ENCODE results near the gene SRP54. TPM values are rescaled to one million over a fixed set of nuclear protein-coding genes. Genes with fewer than 3 reads are reported as not detected.

Gene SRP54
- total RNA-seq (10 to 100 TPM; 67.9 to 73.1 TPM), polyA plus RNA-seq (ENCODE audit: insufficient read length in 2 of 2) (10 to 100 TPM; 57.6 to 59.3 TPM)
- long read RNA-seq, donor 1, transcript SRP54-201 (16 exons, 2,279 nt) = major isoform, 16 of 40 reads
- long read RNA-seq, donor 1, partial matches to known transcripts = 18 of 40 reads
- long read RNA-seq, donor 1, other reads (novel, unspliced or antisense) = 0 of 40 reads
- long read RNA-seq, donor 2, transcript SRP54-201 (16 exons, 2,279 nt) = major isoform, 5 of 5 reads
- long read RNA-seq, donor 2, partial matches to known transcripts = 0 of 5 reads
- long read RNA-seq, donor 2, other reads (novel, unspliced or antisense) = 0 of 5 reads
- long read RNA-seq, donor 3, transcript SRP54-201 (16 exons, 2,279 nt) = major isoform, 5 of 12 reads
- long read RNA-seq, donor 3, partial matches to known transcripts = 6 of 12 reads
- long read RNA-seq, donor 3, other reads (novel, unspliced or antisense) = 0 of 12 reads
- long read RNA-seq, donor 4, transcript SRP54-201 (16 exons, 2,279 nt) = major isoform, 8 of 23 reads
- long read RNA-seq, donor 4, partial matches to known transcripts = 14 of 23 reads
- long read RNA-seq, donor 4, other reads (novel, unspliced or antisense) = 0 of 23 reads

DNA sequence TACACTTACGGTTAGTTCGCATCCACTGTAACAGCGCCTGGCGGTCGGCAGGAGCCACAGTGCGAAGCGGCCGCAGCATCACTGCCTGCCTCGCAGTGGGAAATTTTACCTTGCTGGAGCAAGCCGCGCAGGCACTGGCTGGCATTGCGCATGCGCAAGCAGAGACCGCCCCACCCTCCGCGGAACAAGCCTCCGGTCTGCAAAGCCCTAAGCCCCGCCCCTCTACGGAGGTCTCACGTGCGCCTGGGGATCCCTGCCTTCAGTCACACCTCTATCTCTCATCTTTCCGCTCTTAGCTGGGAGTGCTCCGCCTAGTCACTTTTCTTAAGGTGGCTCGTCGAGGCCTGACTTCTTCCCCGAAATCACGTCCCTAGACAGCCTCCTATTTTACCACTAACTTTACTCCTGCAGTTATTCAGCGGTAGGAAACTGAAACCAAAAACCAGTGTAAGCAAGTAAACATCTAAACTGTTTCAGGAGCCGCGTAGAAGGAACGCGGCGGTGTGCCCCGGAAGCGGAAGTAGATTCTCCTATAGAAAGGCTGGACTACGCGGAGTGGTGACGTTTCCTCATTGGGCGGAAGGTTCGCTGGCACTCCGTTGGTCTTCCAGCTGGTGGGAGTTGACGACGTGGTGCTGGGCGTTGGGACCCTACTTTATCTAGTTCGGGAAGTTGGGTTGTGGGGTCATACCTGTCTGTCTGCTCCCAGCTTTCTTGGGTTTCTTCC lies at the start of gene SRP54:
TSS of gene SRP54 (plus strand) at position 572 of the 727 bp plus-strand sequence. CDS start 13,718 bp downstream, outside the sequence.
- H3K36me3 ChIP-seq (ENCODE audit: control insufficient read depth, insufficient read depth, low read length) = no peaks in the 10 kb centered on the region
- no peaks in the 10 kb centered on the region for H3K9me3 ChIP-seq (ENCODE audit: control insufficient read depth, insufficient read depth, low read length)
- peaks cover 12% of the 10 kb centered on the region for H3K4me1 ChIP-seq (ENCODE audit: control insufficient read depth, insufficient read depth, low read length)
- H3K4me3 ChIP-seq (ENCODE audit: low read depth, low read length) = peak within 1 kb of the TSS; percentile 98
- peak within 1 kb of the TSS; percentile 99 for H3K27ac ChIP-seq (ENCODE audit: low read depth, low read length)
- no peaks in the 10 kb centered on the region for H3K27me3 ChIP-seq (ENCODE audit: control insufficient read depth, insufficient read depth, low read length)
- DNase-seq (ENCODE audit: low read depth in 4 of 6, low spot score in 6 of 6) = peak; percentile 93 to 99 (median 96)
- under 1% methylated on average over 44 of the region's 45 CpGs for WGBS (ENCODE audit: insufficient coverage)

DNA sequence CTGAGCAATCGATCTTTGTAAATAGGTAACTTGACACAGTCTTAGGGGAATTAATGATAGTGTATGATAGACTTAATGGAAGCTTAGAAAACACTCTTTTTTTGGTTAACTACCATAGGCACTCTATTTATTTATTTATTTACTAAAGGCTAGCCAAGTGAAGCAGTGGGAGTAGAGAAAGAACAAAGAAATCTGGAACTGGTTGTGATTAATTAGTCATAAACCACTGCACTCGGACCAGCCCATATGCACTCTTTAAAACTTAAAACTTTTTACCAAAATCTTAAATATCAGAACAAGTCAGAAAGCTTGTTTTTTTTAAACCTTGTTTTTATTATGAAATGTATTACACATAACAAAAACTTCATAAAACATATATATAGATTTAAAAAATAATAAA lies 49.5 kb upstream of the SRP54 start:
- H3K27me3 ChIP-seq (ENCODE audit: control insufficient read depth, insufficient read depth, low read length) = no peaks in the 10 kb centered on the region
- WGBS (ENCODE audit: insufficient coverage) = no CpG with 5 or more reads among the region's 2 CpGs
- H3K4me1 ChIP-seq (ENCODE audit: control insufficient read depth, insufficient read depth, low read length) = no peaks in the 10 kb centered on the region
- DNase-seq (ENCODE audit: low read depth in 4 of 6, low spot score in 6 of 6) = no peak
- H3K27ac ChIP-seq (ENCODE audit: low read depth, low read length) = no peak overlapping the region
- H3K4me3 ChIP-seq (ENCODE audit: low read depth, low read length) = no peak overlapping the region
- H3K36me3 ChIP-seq (ENCODE audit: control insufficient read depth, insufficient read depth, low read length) = peaks cover 2% of the 10 kb centered on the region
- no peaks in the 10 kb centered on the region for H3K9me3 ChIP-seq (ENCODE audit: control insufficient read depth, insufficient read depth, low read length)

DNA sequence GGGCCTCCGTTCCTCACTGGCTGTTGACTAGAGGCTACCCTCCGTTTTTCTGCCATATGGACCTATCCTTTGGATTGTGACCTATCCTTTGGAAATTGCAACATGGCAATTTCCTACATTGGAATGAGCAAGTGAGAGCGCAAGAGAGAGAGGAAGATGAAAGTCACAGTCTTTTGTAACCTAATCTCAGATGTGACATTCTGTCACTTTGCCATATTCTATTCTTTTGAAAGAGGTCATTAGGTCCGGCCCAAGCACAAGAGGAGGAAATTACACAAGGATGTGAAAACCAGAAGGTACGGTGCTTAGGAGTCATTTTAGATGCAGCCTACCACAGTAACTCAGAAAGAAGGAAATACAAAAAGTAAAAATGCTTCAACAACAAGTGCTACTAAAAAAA lies 47.3 kb upstream of the SRP54 start:
- H3K4me1 ChIP-seq (ENCODE audit: control insufficient read depth, insufficient read depth, low read length) = no peaks in the 10 kb centered on the region
- no peak for DNase-seq (ENCODE audit: low read depth in 4 of 6, low spot score in 6 of 6)
- H3K27ac ChIP-seq (ENCODE audit: low read depth, low read length) = no peak overlapping the region
- no peak overlapping the region for H3K4me3 ChIP-seq (ENCODE audit: low read depth, low read length)
- no peaks in the 10 kb centered on the region for H3K9me3 ChIP-seq (ENCODE audit: control insufficient read depth, insufficient read depth, low read length)
- H3K36me3 ChIP-seq (ENCODE audit: control insufficient read depth, insufficient read depth, low read length) = peaks cover 2% of the 10 kb centered on the region
- no peaks in the 10 kb centered on the region for H3K27me3 ChIP-seq (ENCODE audit: control insufficient read depth, insufficient read depth, low read length)
- WGBS (ENCODE audit: insufficient coverage) = 94% methylated on average over 3 of the region's 5 CpGs

DNA sequence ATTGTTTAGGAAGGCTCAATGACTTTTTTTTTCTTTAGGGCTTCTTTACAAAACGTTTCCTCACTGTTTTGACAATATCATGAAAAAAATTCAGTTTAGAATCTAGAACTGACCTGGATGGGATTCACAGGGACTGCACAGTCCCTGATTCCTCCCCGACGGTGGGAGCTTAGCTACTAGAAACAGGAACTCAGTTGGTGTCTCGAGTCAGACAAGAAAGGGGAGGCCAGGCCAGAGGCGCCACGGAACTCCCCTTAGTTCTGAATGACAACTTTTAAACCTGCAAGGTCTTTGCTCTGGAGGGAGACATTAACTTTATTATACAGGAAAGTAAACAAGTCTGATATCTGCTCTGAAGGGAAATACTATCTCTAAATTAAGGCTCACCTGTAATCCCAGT lies 45.4 kb upstream of the SRP54 start:
- no peaks in the 10 kb centered on the region for H3K9me3 ChIP-seq (ENCODE audit: control insufficient read depth, insufficient read depth, low read length)
- H3K4me3 ChIP-seq (ENCODE audit: low read depth, low read length) = no peak overlapping the region
- DNase-seq (ENCODE audit: low read depth in 4 of 6, low spot score in 6 of 6) = no peak
- H3K27ac ChIP-seq (ENCODE audit: low read depth, low read length) = no peak overlapping the region
- H3K27me3 ChIP-seq (ENCODE audit: control insufficient read depth, insufficient read depth, low read length) = no peaks in the 10 kb centered on the region
- no peaks in the 10 kb centered on the region for H3K4me1 ChIP-seq (ENCODE audit: control insufficient read depth, insufficient read depth, low read length)
- WGBS (ENCODE audit: insufficient coverage) = 76% methylated on average over 4 of the region's 6 CpGs
- peaks cover 2% of the 10 kb centered on the region for H3K36me3 ChIP-seq (ENCODE audit: control insufficient read depth, insufficient read depth, low read length)

DNA sequence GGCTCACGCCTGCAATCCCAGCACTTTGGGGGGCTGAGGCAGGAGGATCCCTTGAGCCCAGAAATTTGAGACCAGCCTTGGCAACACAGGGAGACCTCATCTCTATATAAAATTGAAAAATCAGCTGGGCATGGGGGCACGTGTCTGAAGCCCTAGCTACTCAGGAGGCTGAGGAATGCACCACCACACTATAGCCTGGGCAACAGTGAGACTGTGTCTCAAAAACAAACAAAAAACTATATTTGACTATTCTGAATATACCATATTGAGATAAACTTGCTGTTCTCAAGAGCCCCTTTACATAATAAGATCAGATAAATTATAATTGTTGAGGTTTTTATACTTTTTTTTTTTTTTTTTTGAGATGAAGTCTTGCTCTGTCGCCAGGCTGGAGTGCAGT lies 44.9 kb upstream of the SRP54 start:
- Histone ChIP-seq H3K4me3 (ENCODE audit: low read depth, low read length) (no peak overlapping the region), H3K27ac (ENCODE audit: low read depth, low read length) (no peak overlapping the region), H3K27me3 (ENCODE audit: control insufficient read depth, insufficient read depth, low read length) (no peaks in the 10 kb centered on the region), H3K36me3 (ENCODE audit: control insufficient read depth, insufficient read depth, low read length) (peaks cover 2% of the 10 kb centered on the region), H3K4me1 (ENCODE audit: control insufficient read depth, insufficient read depth, low read length) (no peaks in the 10 kb centered on the region), H3K9me3 (ENCODE audit: control insufficient read depth, insufficient read depth, low read length) (no peaks in the 10 kb centered on the region)
- no peak for DNase-seq (ENCODE audit: low read depth in 4 of 6, low spot score in 6 of 6)
- 100% methylated on average over 1 of the region's 3 CpGs for WGBS (ENCODE audit: insufficient coverage)

DNA sequence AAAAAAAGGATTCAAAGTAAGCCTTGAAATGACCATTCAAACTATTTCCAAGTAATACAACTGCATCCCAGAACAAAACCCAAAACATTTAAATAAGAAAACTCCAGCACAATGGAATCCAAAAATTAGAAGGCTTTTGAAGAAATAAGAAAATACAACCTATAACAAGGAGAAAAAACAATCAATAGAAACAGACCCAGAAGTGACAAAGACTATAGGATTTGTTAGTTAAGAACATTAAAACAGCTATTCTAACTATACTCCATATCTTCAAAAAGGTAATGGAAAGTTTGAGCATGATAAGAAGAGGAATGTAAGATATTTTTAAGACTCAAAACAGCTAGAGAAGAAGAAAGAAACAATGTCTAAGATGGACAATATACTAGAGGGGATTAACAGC lies 39.3 kb upstream of the SRP54 start:
- H3K36me3 ChIP-seq (ENCODE audit: control insufficient read depth, insufficient read depth, low read length) = no peaks in the 10 kb centered on the region
- no peak overlapping the region for H3K4me3 ChIP-seq (ENCODE audit: low read depth, low read length)
- H3K9me3 ChIP-seq (ENCODE audit: control insufficient read depth, insufficient read depth, low read length) = peaks cover 2% of the 10 kb centered on the region
- no peaks in the 10 kb centered on the region for H3K27me3 ChIP-seq (ENCODE audit: control insufficient read depth, insufficient read depth, low read length)
- H3K4me1 ChIP-seq (ENCODE audit: control insufficient read depth, insufficient read depth, low read length) = no peaks in the 10 kb centered on the region
- no peak overlapping the region for H3K27ac ChIP-seq (ENCODE audit: low read depth, low read length)
- no peak for DNase-seq (ENCODE audit: low read depth in 4 of 6, low spot score in 6 of 6)

DNA sequence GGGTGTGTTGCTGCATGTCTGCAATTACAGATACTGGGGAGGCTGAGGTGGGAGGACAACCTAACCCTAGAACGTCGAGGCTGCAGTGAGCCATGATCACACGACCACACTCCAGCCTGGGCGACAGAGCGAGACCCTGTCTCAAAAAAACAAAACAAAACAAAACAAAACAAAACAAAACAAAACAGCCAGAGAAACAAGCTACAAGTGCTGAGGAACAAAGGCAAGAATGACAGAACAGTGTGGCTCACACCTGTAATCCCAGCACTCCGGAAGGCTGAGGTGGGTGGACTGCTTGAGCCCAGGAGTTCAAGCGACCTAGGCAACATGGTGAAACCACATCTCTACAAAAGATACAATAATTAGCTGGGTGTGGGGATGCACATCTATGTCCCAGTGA lies 38.0 kb upstream of the SRP54 start:
- no CpG with 5 or more reads among the region's 7 CpGs for WGBS (ENCODE audit: insufficient coverage)
- H3K4me3 ChIP-seq (ENCODE audit: low read depth, low read length) = no peak overlapping the region
- H3K27me3 ChIP-seq (ENCODE audit: control insufficient read depth, insufficient read depth, low read length) = no peaks in the 10 kb centered on the region
- H3K36me3 ChIP-seq (ENCODE audit: control insufficient read depth, insufficient read depth, low read length) = no peaks in the 10 kb centered on the region
- H3K9me3 ChIP-seq (ENCODE audit: control insufficient read depth, insufficient read depth, low read length) = peaks cover 2% of the 10 kb centered on the region
- no peak for DNase-seq (ENCODE audit: low read depth in 4 of 6, low spot score in 6 of 6)
- no peak overlapping the region for H3K27ac ChIP-seq (ENCODE audit: low read depth, low read length)
- H3K4me1 ChIP-seq (ENCODE audit: control insufficient read depth, insufficient read depth, low read length) = no peaks in the 10 kb centered on the region

DNA sequence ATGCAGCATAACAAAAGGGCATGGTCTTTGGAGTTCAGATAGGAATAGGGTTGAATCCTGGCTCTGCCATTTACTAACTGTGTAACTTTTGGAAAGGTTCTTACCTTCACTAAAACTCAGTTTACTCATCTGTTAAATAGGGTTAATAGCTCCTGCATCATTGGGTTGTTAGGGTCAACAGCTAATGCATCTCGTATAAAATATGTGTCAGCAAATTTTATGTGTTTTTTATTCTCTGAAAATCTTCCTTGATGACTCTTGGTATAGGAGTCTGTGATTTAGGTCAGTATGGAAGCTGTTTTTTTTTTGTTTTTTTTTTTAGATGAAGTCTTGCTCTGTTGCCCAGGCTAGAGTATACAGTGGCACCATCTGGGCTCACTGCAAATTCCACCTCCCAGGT lies 36.1 kb upstream of the SRP54 start:
- no peak overlapping the region for H3K27ac ChIP-seq (ENCODE audit: low read depth, low read length)

DNA sequence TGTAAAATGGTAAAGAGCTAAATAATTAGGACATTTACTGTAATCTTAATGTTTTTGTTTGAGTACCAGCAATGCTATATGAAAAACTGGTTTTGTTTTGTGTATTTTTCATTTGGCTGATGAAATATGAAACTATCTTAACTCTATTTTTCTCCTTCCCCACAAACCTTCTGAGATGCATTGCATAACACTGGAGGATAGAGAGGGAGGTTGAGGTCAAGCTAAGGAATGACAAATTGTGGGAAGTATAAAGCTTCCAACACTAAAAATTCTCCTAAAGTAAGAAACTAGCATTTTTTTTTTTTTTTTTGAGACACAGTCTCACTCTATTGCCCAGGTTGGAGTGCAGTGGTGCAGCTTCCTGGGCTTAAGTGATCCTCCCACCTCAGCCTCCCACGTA lies 31.5 kb upstream of the SRP54 start:
- Histone ChIP-seq H3K27me3 (ENCODE audit: control insufficient read depth, insufficient read depth, low read length) (no peaks in the 10 kb centered on the region), H3K4me3 (ENCODE audit: low read depth, low read length) (no peak overlapping the region), H3K36me3 (ENCODE audit: control insufficient read depth, insufficient read depth, low read length) (peaks cover 7% of the 10 kb centered on the region), H3K27ac (ENCODE audit: low read depth, low read length) (no peak overlapping the region), H3K9me3 (ENCODE audit: control insufficient read depth, insufficient read depth, low read length) (no peaks in the 10 kb centered on the region), H3K4me1 (ENCODE audit: control insufficient read depth, insufficient read depth, low read length) (no peaks in the 10 kb centered on the region)
- no peak for DNase-seq (ENCODE audit: low read depth in 4 of 6, low spot score in 6 of 6)
- WGBS (ENCODE audit: insufficient coverage) = 100% methylated on average over 1 of the region's 1 CpG

More for the DNA sequence above, 36.1 kb upstream of the SRP54 start:
- Histone ChIP-seq H3K27me3 (ENCODE audit: control insufficient read depth, insufficient read depth, low read length) (no peaks in the 10 kb centered on the region), H3K9me3 (ENCODE audit: control insufficient read depth, insufficient read depth, low read length) (peaks cover 2% of the 10 kb centered on the region), H3K36me3 (ENCODE audit: control insufficient read depth, insufficient read depth, low read length) (no peaks in the 10 kb centered on the region), H3K4me1 (ENCODE audit: control insufficient read depth, insufficient read depth, low read length) (no peaks in the 10 kb centered on the region), H3K4me3 (ENCODE audit: low read depth, low read length) (no peak overlapping the region)
- no peak for DNase-seq (ENCODE audit: low read depth in 4 of 6, low spot score in 6 of 6)
- 100% methylated on average over 1 of the region's 1 CpG for WGBS (ENCODE audit: insufficient coverage)
